ENCODE results near the gene TCTN3. TPM values are rescaled to one million over a fixed set of nuclear protein-coding genes. Genes with fewer than 3 reads are reported as not detected.
A peak's percentile ranks its signal among the peaks of the same experiment; 100 is the strongest.

TCTN3 gene
- total and polyA plus RNA-seq, 10 of the 15 experiments (the other 5 are each of a cell fraction or from before 2014, with no cell fraction given), result 20.0 to 48.7 (median 29.1) TPM

GRCh38 chr10:95741807-95742467 is 48.2 kb upstream of the TCTN3 start (continued):
- TF ChIP-seq HDAC6 (IDR thresholded peaks at IDR 0.05; ENCODE audit: unreplicated experiment), result no peak
- no peak for TF ChIP-seq FOS (IDR thresholded peaks at IDR 0.05; ENCODE audit: borderline replicate concordance, extremely low read depth, insufficient read length)
- TF ChIP-seq POU2F2 (IDR thresholded peaks at IDR 0.05; ENCODE audit: borderline replicate concordance, low read depth, low read length), result 0 out of 3 replicates have a peak, but pooled peaks have one; percentile 17
- peak; percentile 63 for TF ChIP-seq PML (IDR thresholded peaks at IDR 0.05; ENCODE audit: low read length)
- TF ChIP-seq POLR2A (IDR thresholded peaks at IDR 0.05; ENCODE audit: low read depth, low read length), result peak; percentile 43; the same call in 1 of the 2 replicates
- TF ChIP-seq FOXM1 (IDR thresholded peaks at IDR 0.05; ENCODE audit: low read depth, low read length), result peak; percentile 66
- no peak for TF ChIP-seq ZNF384 (IDR thresholded peaks at IDR 0.05; ENCODE audit: borderline replicate concordance, low read depth, low read length)
- peak; percentile 81 for TF ChIP-seq MEF2A (IDR thresholded peaks at IDR 0.05; ENCODE audit: insufficient read depth, low read depth, low read length)
- TF ChIP-seq PAX5 (IDR thresholded peaks at IDR 0.05; ENCODE audit: borderline replicate concordance, low read depth, low read length), result peak; percentile 88
- TF ChIP-seq, protein P1, sequence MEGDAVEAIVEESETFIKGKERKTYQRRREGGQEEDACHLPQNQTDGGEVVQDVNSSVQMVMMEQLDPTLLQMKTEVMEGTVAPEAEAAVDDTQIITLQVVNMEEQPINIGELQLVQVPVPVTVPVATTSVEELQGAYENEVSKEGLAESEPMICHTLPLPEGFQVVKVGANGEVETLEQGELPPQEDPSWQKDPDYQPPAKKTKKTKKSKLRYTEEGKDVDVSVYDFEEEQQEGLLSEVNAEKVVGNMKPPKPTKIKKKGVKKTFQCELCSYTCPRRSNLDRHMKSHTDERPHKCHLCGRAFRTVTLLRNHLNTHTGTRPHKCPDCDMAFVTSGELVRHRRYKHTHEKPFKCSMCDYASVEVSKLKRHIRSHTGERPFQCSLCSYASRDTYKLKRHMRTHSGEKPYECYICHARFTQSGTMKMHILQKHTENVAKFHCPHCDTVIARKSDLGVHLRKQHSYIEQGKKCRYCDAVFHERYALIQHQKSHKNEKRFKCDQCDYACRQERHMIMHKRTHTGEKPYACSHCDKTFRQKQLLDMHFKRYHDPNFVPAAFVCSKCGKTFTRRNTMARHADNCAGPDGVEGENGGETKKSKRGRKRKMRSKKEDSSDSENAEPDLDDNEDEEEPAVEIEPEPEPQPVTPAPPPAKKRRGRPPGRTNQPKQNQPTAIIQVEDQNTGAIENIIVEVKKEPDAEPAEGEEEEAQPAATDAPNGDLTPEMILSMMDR (IDR thresholded peaks at IDR 0.05 in 2 of 3, conservative IDR thresholded peaks at IDR 0.05 in 1 of 3; ENCODE audit: control insufficient read depth in 2 of 3, extremely low read depth in 1 of 3, insufficient read depth in 1 of 3, low read depth in 3 of 3, low read length in 3 of 3), result peak in 2 of 3 experiments; percentile 15 to 45; a peak in 3 of 6 replicates
- TF ChIP-seq ZNF207 (IDR thresholded peaks at IDR 0.05; ENCODE audit: borderline replicate concordance), result no peak
- no peak for TF ChIP-seq RELB (IDR thresholded peaks at IDR 0.05; ENCODE audit: low read depth)
- no peak for TF ChIP-seq MYC (IDR thresholded peaks at IDR 0.05; ENCODE audit: insufficient read depth, insufficient read length, insufficient replicate concordance, low read length, severe bottlenecking)
- peak; percentile 61; the same call in 1 of the 2 replicates for TF ChIP-seq CREM (IDR thresholded peaks at IDR 0.05; ENCODE audit: low read depth)
- no peak for TF ChIP-seq SIN3A (IDR thresholded peaks at IDR 0.05; ENCODE audit: low read depth, low read length)
- TF ChIP-seq E2F4 (IDR thresholded peaks at IDR 0.05; ENCODE audit: low read depth, low read length), result no peak
- no peak for TF ChIP-seq STAT1 (conservative IDR thresholded peaks at IDR 0.05)
- TF ChIP-seq SMC3 (IDR thresholded peaks at IDR 0.05; ENCODE audit: borderline replicate concordance, low read length), result peak; percentile 9; the same call in 1 of the 2 replicates
- peak; percentile 46; the same call in 1 of the 2 replicates for TF ChIP-seq TBL1XR1 (IDR thresholded peaks at IDR 0.05; ENCODE audit: low read depth, low read length)
- no peak for TF ChIP-seq MYB (IDR thresholded peaks at IDR 0.05; ENCODE audit: borderline replicate concordance, low read depth, low read length)
- TF ChIP-seq POLR2AphosphoS2 (IDR thresholded peaks at IDR 0.05; ENCODE audit: low read depth, low read length), result no peak
- TF ChIP-seq EGR1 (IDR thresholded peaks at IDR 0.05; ENCODE audit: borderline replicate concordance in 1 of 2, low read depth in 2 of 2, low read length in 2 of 2), result peak in 1 of 2 experiments; percentile 91; a peak in 2 of 3 replicates
- no peak for TF ChIP-seq RBBP5 (conservative IDR thresholded peaks at IDR 0.05)
- TF ChIP-seq TARDBP (IDR thresholded peaks at IDR 0.05; ENCODE audit: borderline replicate concordance), result no peak
- no peak for TF ChIP-seq HDAC2 (IDR thresholded peaks at IDR 0.05)
- 0 out of 2 replicates have a peak, but pooled peaks have one; percentile 12 for TF ChIP-seq CBX5 (IDR thresholded peaks at IDR 0.05; ENCODE audit: low read depth)
- no peak for TF ChIP-seq KAT2A (conservative IDR thresholded peaks at IDR 0.05; ENCODE audit: control insufficient read depth, low read depth, low read length)
- TF ChIP-seq CHD2 (IDR thresholded peaks at IDR 0.05; ENCODE audit: borderline replicate concordance, low read depth, low read length), result no peak

All from GM12878 (cell line).